GM18909 (cell line): ENCODE data around the gene DLG2.
"Not testable (repeated sequence)": the region's sequence is repeated elsewhere in the genome, so short reads cannot be mapped to it uniquely, and the experiment has no call there.

Source experiments
- ATAC-seq: cut with Tn5 transposase; IDR thresholded peaks from one replicate; pipeline ENCODE4 v1.9.1; 2021; ENCODE audit warnings: mild to moderate bottlenecking; ENCODE audit not compliant: unreplicated experiment, poor library complexity

The DLG2 gene

GRCh38 chr11:85627332-85627997 is at the start of gene DLG2:
Gene DLG2 (minus strand): TSS chr11:85627344.
- ATAC-seq = peak; percentile 1

GRCh38 chr11:85673393-85673792 is 46.2 kb upstream of the DLG2 start:
- no peak for ATAC-seq

GRCh38 chr11:85672105-85672902 is 45.2 kb upstream of the DLG2 start:
- ATAC-seq = no peak

GRCh38 chr11:85670949-85671663 is 44.0 kb upstream of the DLG2 start:
- ATAC-seq = not testable (repeated sequence)

- ATAC-seq = no peak
These were observed 41.0 kb upstream of the DLG2 start for GRCh38 chr11:85668157-85668556.

GRCh38 chr11:85666687-85667086 is 39.5 kb upstream of the DLG2 start:
- ATAC-seq = no peak

- ATAC-seq = no peak
These were observed 38.6 kb upstream of the DLG2 start for GRCh38 chr11:85665733-85666132.

GRCh38 chr11:85664615-85665481 is 37.7 kb upstream of the DLG2 start, which contains the start of gene CREBZF:
Gene CREBZF (minus strand): TSS chr11:85665129. CDS start chr11:85664875, 254 bp downstream.
- peak; percentile 94 for ATAC-seq

- ATAC-seq = peak; percentile 69
These were observed 36.8 kb upstream of the DLG2 start for GRCh38 chr11:85663753-85664614.

GRCh38 chr11:85663080-85663752 is 36.1 kb upstream of the DLG2 start:
- ATAC-seq = no peak

- ATAC-seq = no peak
These were observed 35.0 kb upstream of the DLG2 start for GRCh38 chr11:85661972-85662664.

GRCh38 chr11:85658180-85658579 is 31.0 kb upstream of the DLG2 start:
- no peak for ATAC-seq

GRCh38 chr11:85656777-85657176 is 29.6 kb upstream of the DLG2 start:
- no peak for ATAC-seq

- not testable (repeated sequence) for ATAC-seq
These were observed 27.2 kb upstream of the DLG2 start for GRCh38 chr11:85654343-85654742.

GRCh38 chr11:85652786-85653447 is 25.8 kb upstream of the DLG2 start:
- ATAC-seq = no peak

GRCh38 chr11:85651118-85651517 is 24.0 kb upstream of the DLG2 start:
- ATAC-seq = no peak

- peak; percentile 99 for ATAC-seq
These were observed 20.6 kb upstream of the DLG2 start, which contains the start of gene TMEM126A for GRCh38 chr11:85647604-85648299. Gene TMEM126A (plus strand): TSS chr11:85647967. CDS start chr11:85650256, 2,289 bp downstream.
